Naive thymus-derived CD8-positive, alpha-beta T cell (primary cell): ENCODE measurements around the gene PARVB. TPM values are rescaled to one million over a fixed set of nuclear protein-coding genes. Genes with fewer than 3 reads are reported as not detected.

ENCODE experiments used
- ATAC-seq, 2 donors: fragments of 150-1000 bp; cut with Tn5 transposase in 1 of 2; sonication (Bioruptor Pico), chemical (Tn5 transposase) in 1 of 2; 1 replicate in 1 of 2; 2 replicates in 1 of 2; pipeline ENCODE4 v1.10.0; 2021; ENCODE audit warnings: mild to moderate bottlenecking in 2 of 2, moderate library complexity in 2 of 2
- POLR2A ChIA-PET: fragments of 350-600 bp; sonication (Branson Sonifier 250); formaldehyde crosslinking; loops from one replicate; lab custom pipeline; 2021; ENCODE audit warnings: antibody characterized with exemption; lab: Charles Lee
- DNase-seq, 10 donors: peaks; one replicate each; pipeline versions ENCODE4 v3.0.0 to v3.0.0-alpha.2; 2020 to 2022
- H3K27ac Mint-ChIP-seq, 10 donors: one replicate each; pipeline ENCODE4 v1.8.0; 2020 to 2022; ENCODE audit warnings: mild to moderate bottlenecking in 10 of 10, mixed read lengths in 10 of 10, moderate library complexity in 4 of 10, inconsistent platforms in 1 of 10
- H3K27me3 Mint-ChIP-seq, 5 donors: one replicate each; pipeline ENCODE4 v1.8.0; 2021 to 2022; ENCODE audit warnings: mixed read lengths in 5 of 5
- H3K36me3 Mint-ChIP-seq, 3 donors: one replicate each; pipeline ENCODE4 v1.8.0; 2020 to 2022; ENCODE audit warnings: mixed read lengths in 3 of 3, mild to moderate bottlenecking in 2 of 3, inconsistent platforms in 1 of 3
- H3K4me1 Mint-ChIP-seq, 4 donors: one replicate each; pipeline ENCODE4 v1.8.0; 2021 to 2022; ENCODE audit warnings: mixed read lengths in 4 of 4
- H3K4me3 Mint-ChIP-seq, 10 donors: one replicate each; pipeline ENCODE4 v1.8.0; 2020 to 2022; ENCODE audit warnings: mild to moderate bottlenecking in 10 of 10, mixed read lengths in 10 of 10, moderate library complexity in 6 of 10, inconsistent platforms in 1 of 10
- H3K9me3 Mint-ChIP-seq, 9 donors: one replicate each; pipeline ENCODE4 v1.8.0; 2020 to 2022; ENCODE audit warnings: mixed read lengths in 9 of 9, mild to moderate bottlenecking in 3 of 9, inconsistent platforms in 1 of 9, moderate library complexity in 1 of 9
- polyA plus RNA-seq, 3 donors: library from polyadenylated mRNA; unstranded; fragments of 300-500 nt; fragmentation: Illumina TruSeq; gene quantifications; one replicate each; pipeline ENCODE4 v1.2.3, GENCODE V29; 2021
- total RNA-seq, 8 experiments: library from RNA in 2 of 8; stranded (reverse) in 2 of 8; gene quantifications; one replicate each; pipeline ENCODE4 v1.2.3 and lab custom pipeline; 2021 to 2026

The PARVB gene
- total and polyA plus RNA-seq, 5 experiments from 2014 or later, result 0.91 to 7.0 (median 6.9) TPM; not detected in 2

- no peak overlapping the region for H3K4me3 Mint-ChIP-seq
- no peaks in the 10 kb centered on the region for H3K9me3 Mint-ChIP-seq
- DNase-seq (no peak), ATAC-seq (no peak)
- no peaks in the 10 kb centered on the region for H3K27me3 Mint-ChIP-seq
- peaks cover 3 to 8% (median 3%) of the 10 kb centered on the region in 4 donors for H3K4me1 Mint-ChIP-seq
- peaks cover 0 to 2% (median 0%) of the 10 kb centered on the region in 3 donors for H3K36me3 Mint-ChIP-seq
- POLR2A ChIA-PET, result no interaction called here
- no peak overlapping the region for H3K27ac Mint-ChIP-seq
Observed at GRCh38 chr22:44111562-44112155, 87.6 kb downstream of the PARVB start.

DNA sequence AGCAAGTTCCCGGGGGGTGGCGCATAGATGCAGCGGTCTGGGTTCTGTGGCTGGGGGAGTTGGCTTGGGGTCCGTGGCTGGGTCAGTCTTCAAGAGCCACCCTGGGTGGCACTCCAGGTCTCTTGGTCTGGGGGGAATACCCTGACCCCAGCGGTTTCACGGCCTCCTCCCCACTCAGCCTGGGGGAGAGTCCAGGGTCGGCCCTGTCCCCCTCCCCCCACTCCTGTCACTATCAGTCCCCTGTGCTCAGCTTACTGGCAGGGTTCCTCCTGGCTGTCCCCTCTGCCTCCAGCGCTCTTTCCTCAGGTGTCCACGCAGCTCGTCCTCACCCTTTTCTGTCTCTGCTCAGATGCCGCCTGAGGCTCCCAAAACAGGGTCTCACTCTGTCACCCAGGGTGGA is 88.1 kb downstream of the PARVB start:
- peak overlapping the region in 2 of 10 donors; percentile 13 to 57 for H3K27ac Mint-ChIP-seq
- no peak for ATAC-seq

DNA sequence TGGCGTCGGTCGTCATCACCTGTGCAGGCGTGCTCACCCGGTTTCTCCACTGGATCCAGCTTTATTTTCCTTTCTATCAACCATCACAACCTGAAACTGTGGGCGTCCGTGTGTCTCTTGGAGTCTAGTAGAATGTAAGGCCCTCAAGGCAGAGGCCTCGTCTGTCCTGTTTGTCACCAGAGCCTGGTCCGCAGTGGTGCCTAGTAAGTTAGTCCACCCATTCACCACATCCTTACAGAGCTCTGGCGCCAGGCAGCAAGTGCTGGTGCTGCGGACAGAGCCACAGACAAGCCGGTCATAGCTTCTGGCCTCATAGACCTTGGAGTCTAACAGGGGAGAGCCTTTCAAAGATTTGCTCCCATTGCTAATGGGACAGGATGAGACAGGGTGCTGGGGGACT is 92.2 kb downstream of the PARVB start:
- peaks cover 5 to 9% (median 5%) of the 10 kb centered on the region in 4 donors for H3K4me1 Mint-ChIP-seq
- H3K27me3 Mint-ChIP-seq, result no peaks in the 10 kb centered on the region
- POLR2A ChIA-PET, result no interaction called here
- no peak for DNase-seq
- no peak for ATAC-seq
- no peak overlapping the region for H3K4me3 Mint-ChIP-seq
- H3K9me3 Mint-ChIP-seq, result no peaks in the 10 kb centered on the region
- H3K27ac Mint-ChIP-seq, result peak overlapping the region in 1 of 10 donors; percentile 86
- H3K36me3 Mint-ChIP-seq, result peaks cover 0 to 10% (median 0%) of the 10 kb centered on the region in 3 donors

More for the DNA sequence above, 88.1 kb downstream of the PARVB start:
- Mint-ChIP-seq H3K36me3 (peaks cover 0 to 2% (median 0%) of the 10 kb centered on the region in 3 donors), H3K4me1 (peaks cover 5 to 9% (median 5%) of the 10 kb centered on the region in 4 donors), H3K9me3 (no peaks in the 10 kb centered on the region), H3K27me3 (no peaks in the 10 kb centered on the region), H3K4me3 (no peak overlapping the region)
- no peak for DNase-seq
- POLR2A ChIA-PET, result no interaction called here

DNA sequence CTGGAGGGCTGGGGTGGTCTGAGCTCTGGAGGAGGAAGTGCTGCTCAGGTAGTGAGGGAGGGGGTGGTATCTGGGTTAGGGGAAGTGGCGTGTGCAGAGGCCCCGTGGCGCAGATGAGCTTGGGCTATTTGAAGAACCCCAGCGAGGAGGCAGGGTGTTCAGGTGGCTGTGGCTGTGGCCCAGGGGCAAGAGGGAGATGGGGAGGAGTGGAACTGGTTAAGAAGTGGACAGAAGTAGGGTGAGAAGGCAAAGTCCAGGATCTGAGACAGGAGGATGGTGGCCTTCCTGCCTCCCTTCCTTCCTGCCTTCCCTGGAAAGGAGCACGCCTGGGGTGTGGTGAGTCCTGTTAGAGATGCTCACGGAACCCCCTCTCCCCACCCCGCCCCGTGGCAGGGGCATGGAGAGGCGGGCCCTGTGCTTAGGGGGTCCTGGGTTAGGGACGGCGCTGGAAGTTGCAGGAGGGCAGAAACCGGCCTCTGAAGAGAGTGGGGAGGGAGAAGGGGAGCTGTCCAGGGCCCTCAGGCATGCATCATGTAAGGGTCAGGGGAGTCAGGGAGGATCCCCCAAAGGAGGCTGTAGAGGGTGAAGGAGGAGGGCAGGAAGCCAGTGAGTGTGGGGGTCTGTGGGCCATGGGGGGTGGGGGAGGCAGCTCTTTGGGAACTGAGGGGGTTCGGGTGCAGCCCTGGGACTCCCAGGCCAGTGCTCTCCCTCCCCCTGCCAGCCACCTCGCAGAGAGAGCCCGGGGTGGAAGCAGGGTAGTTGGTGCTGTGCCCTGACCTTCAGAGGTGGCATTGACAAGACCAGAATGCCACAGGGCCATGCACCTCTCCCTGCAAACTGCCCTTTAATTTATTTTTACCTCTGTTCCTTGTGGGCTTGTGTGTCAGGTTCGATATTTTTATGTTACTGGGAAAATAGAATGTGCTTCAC is 92.9 kb downstream of the PARVB start:
- H3K4me3 Mint-ChIP-seq, result no peak overlapping the region
- H3K36me3 Mint-ChIP-seq, result peaks cover 0 to 10% (median 2%) of the 10 kb centered on the region in 3 donors
- no peaks in the 10 kb centered on the region for H3K9me3 Mint-ChIP-seq
- peaks cover 5 to 9% (median 5%) of the 10 kb centered on the region in 4 donors for H3K4me1 Mint-ChIP-seq
- POLR2A ChIA-PET, result no interaction called here
- ATAC-seq (no peak), DNase-seq (no peak)
- no peaks in the 10 kb centered on the region for H3K27me3 Mint-ChIP-seq
- peak overlapping the region in 4 of 10 donors; percentile 56 to 86 (median 78) for H3K27ac Mint-ChIP-seq

DNA sequence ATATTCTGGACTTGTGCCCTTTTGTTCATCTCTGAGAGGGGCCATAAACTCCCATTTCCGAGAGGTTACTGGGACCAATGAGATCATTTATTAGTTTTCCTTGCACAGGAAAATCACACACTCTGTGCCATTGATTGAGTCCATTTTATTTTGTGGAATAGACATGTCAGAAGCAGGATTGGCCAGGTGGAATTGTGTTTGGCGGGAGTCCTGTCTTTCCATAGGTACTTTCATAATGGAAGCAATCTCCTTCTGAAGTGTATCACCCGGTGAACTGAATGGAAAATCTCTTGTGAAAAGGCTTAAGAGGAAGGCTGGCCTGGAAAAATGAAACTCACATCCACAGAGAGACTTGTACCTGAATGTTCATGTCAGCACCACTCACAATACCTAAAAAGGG is 93.6 kb downstream of the PARVB start:
- POLR2A ChIA-PET, result no interaction called here
- H3K9me3 Mint-ChIP-seq, result peaks cover 0 to 2% (median 0%) of the 10 kb centered on the region in 9 donors
- no peaks in the 10 kb centered on the region for H3K27me3 Mint-ChIP-seq
- DNase-seq (no peak), ATAC-seq (no peak)
- peaks cover 5 to 7% (median 5%) of the 10 kb centered on the region in 4 donors for H3K4me1 Mint-ChIP-seq
- H3K27ac Mint-ChIP-seq, result no peak overlapping the region
- no peak overlapping the region for H3K4me3 Mint-ChIP-seq
- H3K36me3 Mint-ChIP-seq, result peaks cover 0 to 11% (median 2%) of the 10 kb centered on the region in 3 donors

- peak overlapping the region in 1 of 10 donors; percentile 74 for H3K27ac Mint-ChIP-seq
- no peak for ATAC-seq
- H3K36me3 Mint-ChIP-seq, result peaks cover 0 to 11% (median 2%) of the 10 kb centered on the region in 3 donors
Observed at GRCh38 chr22:44118645-44119315, 94.7 kb downstream of the PARVB start.

GRCh38 chr22:44119669-44120313 is 95.7 kb downstream of the PARVB start:
- Mint-ChIP-seq H3K4me3 (no peak overlapping the region), H3K9me3 (peaks cover 0 to 2% (median 0%) of the 10 kb centered on the region in 9 donors), H3K4me1 (peaks cover 5 to 7% (median 5%) of the 10 kb centered on the region in 4 donors), H3K27me3 (peaks cover 0 to 2% (median 0%) of the 10 kb centered on the region in 5 donors), H3K36me3 (peaks cover 0 to 11% (median 2%) of the 10 kb centered on the region in 3 donors), H3K27ac (peak overlapping the region in 1 of 10 donors; percentile 1)
- POLR2A ChIA-PET, result no interaction called here
- DNase-seq, result no peak
- ATAC-seq, result no peak

More at GRCh38 chr22:44118645-44119315, 94.7 kb downstream of the PARVB start:
- POLR2A ChIA-PET, result interaction anchor here (0.5 to 0.9 kb wide), 2 partner anchors 173 to 556 kb away, joined by 3 read pairs; no protein-coding TSS in a partner anchor
- Mint-ChIP-seq H3K9me3 (peaks cover 0 to 2% (median 0%) of the 10 kb centered on the region in 9 donors), H3K4me3 (no peak overlapping the region), H3K4me1 (peaks cover 5 to 7% (median 5%) of the 10 kb centered on the region in 4 donors), H3K27me3 (peaks cover 0 to 2% (median 0%) of the 10 kb centered on the region in 5 donors)
- DNase-seq, result no peak

DNA sequence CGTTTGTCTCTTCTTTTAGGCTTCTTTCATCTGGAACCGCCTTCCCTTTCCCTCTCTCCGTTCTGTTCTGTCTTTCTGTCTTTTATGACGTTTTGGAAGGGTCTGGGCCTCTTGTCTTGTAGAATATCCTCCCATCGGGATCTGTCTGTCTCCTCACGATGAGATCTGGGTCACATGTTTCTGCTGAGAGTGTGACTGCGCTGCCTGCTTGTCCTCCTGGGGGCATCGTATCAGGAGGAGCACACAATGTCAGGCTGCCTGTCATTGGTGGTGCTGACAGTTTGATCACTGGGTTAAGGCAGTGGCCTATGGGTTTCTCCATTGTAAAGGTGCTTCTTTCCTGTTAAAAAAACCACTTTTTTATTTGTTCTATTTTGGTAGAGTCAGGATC is 96.2 kb downstream of the PARVB start:
- POLR2A ChIA-PET, result no interaction called here
- H3K4me3 Mint-ChIP-seq, result no peak overlapping the region
- DNase-seq, result no peak
- peaks cover 0 to 3% (median 0%) of the 10 kb centered on the region in 5 donors for H3K27me3 Mint-ChIP-seq
- peaks cover 5 to 7% (median 5%) of the 10 kb centered on the region in 4 donors for H3K4me1 Mint-ChIP-seq
- no peak for ATAC-seq
- peak overlapping the region in 1 of 10 donors; percentile 1 for H3K27ac Mint-ChIP-seq
- peaks cover 0 to 7% (median 3%) of the 10 kb centered on the region in 9 donors for H3K9me3 Mint-ChIP-seq
- peaks cover 2 to 11% (median 4%) of the 10 kb centered on the region in 3 donors for H3K36me3 Mint-ChIP-seq

GRCh38 chr22:44125421-44125820 is 101.3 kb downstream of the PARVB start:
- H3K27me3 Mint-ChIP-seq, result peaks cover 0 to 10% (median 0%) of the 10 kb centered on the region in 5 donors
- no peak overlapping the region for H3K27ac Mint-ChIP-seq
- ATAC-seq (no peak), DNase-seq (no peak)
- peaks cover 5 to 24% (median 8%) of the 10 kb centered on the region in 3 donors for H3K36me3 Mint-ChIP-seq
- H3K4me3 Mint-ChIP-seq, result no peak overlapping the region
- peaks cover 0 to 8% (median 1%) of the 10 kb centered on the region in 4 donors for H3K4me1 Mint-ChIP-seq
- POLR2A ChIA-PET, result no interaction called here
- H3K9me3 Mint-ChIP-seq, result peaks cover 4 to 41% (median 23%) of the 10 kb centered on the region in 9 donors

GRCh38 chr22:44126807-44127206 is 102.7 kb downstream of the PARVB start:
- Mint-ChIP-seq H3K4me3 (no peak overlapping the region), H3K4me1 (peaks cover 0 to 11% (median 4%) of the 10 kb centered on the region in 4 donors), H3K27ac (no peak overlapping the region), H3K27me3 (peaks cover 0 to 15% (median 0%) of the 10 kb centered on the region in 5 donors), H3K36me3 (peaks cover 6 to 24% (median 10%) of the 10 kb centered on the region in 3 donors), H3K9me3 (peaks cover 4 to 41% (median 23%) of the 10 kb centered on the region in 9 donors)
- no peak for DNase-seq
- ATAC-seq, result no peak
- POLR2A ChIA-PET, result no interaction called here

GRCh38 chr22:44127356-44127755 is 103.3 kb downstream of the PARVB start:
- DNase-seq (no peak), ATAC-seq (no peak)
- POLR2A ChIA-PET, result no interaction called here
- no peak overlapping the region for H3K27ac Mint-ChIP-seq
- H3K4me1 Mint-ChIP-seq, result peaks cover 0 to 11% (median 4%) of the 10 kb centered on the region in 4 donors
- peaks cover 6 to 24% (median 9%) of the 10 kb centered on the region in 3 donors for H3K36me3 Mint-ChIP-seq
- H3K27me3 Mint-ChIP-seq, result peaks cover 0 to 19% (median 0%) of the 10 kb centered on the region in 5 donors
- H3K4me3 Mint-ChIP-seq, result no peak overlapping the region
- H3K9me3 Mint-ChIP-seq, result peaks cover 4 to 41% (median 23%) of the 10 kb centered on the region in 9 donors
